ENCODE results near the gene GAB2. TPM values are rescaled to one million over a fixed set of nuclear protein-coding genes. Genes with fewer than 3 reads are reported as not detected.

The GAB2 gene
- total and polyA plus RNA-seq, 10 of the 15 experiments (the other 5 are each of a cell fraction or from before 2014, with no cell fraction given) = 0.69 to 12.6 (median 3.8) TPM

DNA sequence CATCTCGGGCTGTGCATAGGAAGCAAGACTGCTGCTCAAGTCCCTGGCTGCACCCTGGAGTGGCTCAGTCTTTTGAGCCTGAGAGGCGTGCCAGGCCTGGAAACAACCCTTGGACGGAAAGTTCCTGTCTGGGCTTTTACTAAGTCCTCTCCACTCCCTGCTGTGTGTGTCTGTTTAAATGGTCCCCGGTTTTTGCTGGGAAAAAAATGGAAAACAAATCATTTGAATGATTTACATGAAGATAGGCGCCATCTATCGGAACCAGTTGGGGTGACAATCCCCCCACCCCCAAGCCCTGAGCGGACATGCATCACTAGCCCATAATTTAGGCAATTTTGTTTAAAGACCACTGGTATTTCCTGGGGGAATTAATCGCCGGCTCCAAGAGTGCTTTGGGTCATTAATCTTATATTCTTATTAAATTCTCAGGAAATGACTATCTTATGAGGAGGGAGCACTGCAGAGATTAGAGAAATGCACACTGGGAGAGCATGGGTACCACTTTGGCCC lies 2.7 kb upstream of the GAB2 start:
- Histone ChIP-seq H3K36me3 (ENCODE audit: control insufficient read depth in 2 of 2, insufficient read depth in 2 of 2, low read length in 1 of 2) (no peaks in the 10 kb centered on the region), H2AFZ (ENCODE audit: control insufficient read depth, low read depth, low read length) (peak overlapping the region; percentile 67), H4K20me1 (ENCODE audit: control insufficient read depth, insufficient read depth) (no peaks in the 10 kb centered on the region), H3K4me2 (ENCODE audit: control insufficient read depth, insufficient read depth) (peak overlapping the region; percentile 89), H3K27ac (ENCODE audit: control insufficient read depth, insufficient read depth) (no peak overlapping the region), H3K9me3 (replicated peaks; ENCODE audit: control insufficient read depth, insufficient read depth, low read length) (no peaks in the 10 kb centered on the region), H3K9ac (ENCODE audit: control insufficient read depth, insufficient read depth, low read length) (no peak overlapping the region), H3K27me3 (replicated peaks in 1 of 2; ENCODE audit: control insufficient read depth in 2 of 2, insufficient read depth in 2 of 2, low read length in 1 of 2) (no peaks in the 10 kb centered on the region), H3K4me1 (ENCODE audit: control insufficient read depth, insufficient read depth, low read length) (peaks cover 34% of the 10 kb centered on the region), H3K79me2 (ENCODE audit: control insufficient read depth, insufficient read depth, low read length) (no peaks in the 10 kb centered on the region), H3K4me3 (peak overlapping the region; percentile 29; the same call in 1 of the 2 replicates)
- in situ Hi-C loops (cut with MboI) = no loop called here
- 3% methylated on average over 9 of the region's 9 CpGs for WGBS (ENCODE audit: insufficient coverage, insufficient replicate concordance, low lambda C conversion rate, missing lambda C conversion rate)
- ChIA-PET RAD21 (ENCODE audit: unreplicated experiment) (interaction anchor here (0.8 to 2.4 kb wide), 4 partner anchors 9 to 192 kb away, joined by 3 to 14 read pairs (median 4); no protein-coding TSS in a partner anchor), CTCF (interaction anchor here (0.5 to 11.9 kb wide), 17 partner anchors 9 to 195 kb away, joined by 3 to 280 read pairs (median 5); partner anchors contain the start of gene NARS2), SMC1A (ENCODE audit: uncharacterized antibody, unreplicated experiment) (interaction anchor here (0.8 to 7.1 kb wide), 9 partner anchors 9 to 193 kb away, joined by 3 to 87 read pairs (median 5); no protein-coding TSS in a partner anchor), POLR2A (no interaction called here)
- no peak for DNase-seq (ENCODE audit: low read depth, low spot score)
- intact Hi-C loops (cut with micrococcal nuclease; ENCODE audit: unreplicated experiment) = loop anchor here (1.0 to 10.0 kb wide), 2 partner anchors 45 to 346 kb away; partner anchors contain the start of gene NDUFC2
- ATAC-seq = peak; percentile 16
- no peak for FAIRE-seq
- BruUV-seq (replicated peaks) = no TSS peak
- TF ChIP-seq POU2F2 (IDR thresholded peaks at IDR 0.05; ENCODE audit: borderline replicate concordance, low read depth, low read length) = peak; percentile 33; the same call in 1 of the 3 replicates
- TF ChIP-seq MYC (IDR thresholded peaks at IDR 0.05; ENCODE audit: insufficient read depth, insufficient read length, insufficient replicate concordance, low read length, severe bottlenecking) = no peak
- TF ChIP-seq CTCF (IDR thresholded peaks at IDR 0.05 in 2 of 3, conservative IDR thresholded peaks at IDR 0.05 in 1 of 3; ENCODE audit: control insufficient read depth in 2 of 3, extremely low read depth in 1 of 3, insufficient read depth in 1 of 3, low read depth in 3 of 3, low read length in 3 of 3) = peak; percentile 59 to 74 (median 59)
- TF ChIP-seq ZNF217 (IDR thresholded peaks at IDR 0.05) = no peak
- TF ChIP-seq, protein P1, sequence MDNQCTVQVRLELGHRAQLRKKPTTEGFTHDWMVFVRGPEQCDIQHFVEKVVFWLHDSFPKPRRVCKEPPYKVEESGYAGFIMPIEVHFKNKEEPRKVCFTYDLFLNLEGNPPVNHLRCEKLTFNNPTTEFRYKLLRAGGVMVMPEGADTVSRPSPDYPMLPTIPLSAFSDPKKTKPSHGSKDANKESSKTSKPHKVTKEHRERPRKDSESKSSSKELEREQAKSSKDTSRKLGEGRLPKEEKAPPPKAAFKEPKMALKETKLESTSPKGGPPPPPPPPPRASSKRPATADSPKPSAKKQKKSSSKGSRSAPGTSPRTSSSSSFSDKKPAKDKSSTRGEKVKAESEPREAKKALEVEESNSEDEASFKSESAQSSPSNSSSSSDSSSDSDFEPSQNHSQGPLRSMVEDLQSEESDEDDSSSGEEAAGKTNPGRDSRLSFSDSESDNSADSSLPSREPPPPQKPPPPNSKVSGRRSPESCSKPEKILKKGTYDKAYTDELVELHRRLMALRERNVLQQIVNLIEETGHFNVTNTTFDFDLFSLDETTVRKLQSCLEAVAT (IDR thresholded peaks at IDR 0.05) = no peak
- no peak for TF ChIP-seq ZBTB4 (CRISPR knock-in tag; IDR thresholded peaks at IDR 0.05)
- 0 out of 2 replicates have a peak, but pooled peaks have one; percentile 19 for TF ChIP-seq CHD2 (IDR thresholded peaks at IDR 0.05; ENCODE audit: borderline replicate concordance, low read depth, low read length)
- TF ChIP-seq RAD21 (IDR thresholded peaks at IDR 0.05; ENCODE audit: insufficient read depth, low read depth, low read length) = peak; percentile 43
- peak; percentile 27; the same call in 1 of the 2 replicates for TF ChIP-seq SMC3 (IDR thresholded peaks at IDR 0.05; ENCODE audit: borderline replicate concordance, low read length)
- 0 out of 2 replicates have a peak, but pooled peaks have one; percentile 12 for TF ChIP-seq YY1 (IDR thresholded peaks at IDR 0.05; ENCODE audit: low read depth, low read length)
- TF ChIP-seq PAX5 (IDR thresholded peaks at IDR 0.05; ENCODE audit: borderline replicate concordance, low read depth, low read length) = peak; percentile 51; the same call in 1 of the 2 replicates
